MM.1S (cell line): ENCODE results near the gene PLA1A.

Experiments
- DNase-seq: peaks from one replicate; pipeline ENCODE4 v3.0.0-alpha.2; 2015
- H2AFZ ChIP-seq: fragments of 300-600 bp; sonication (generic); 2 replicates; pipeline ENCODE4 v1.6.0; 2016; ENCODE audit warnings: antibody characterized with exemption, low read length
- H3F3A ChIP-seq: fragments of 300-600 bp; sonication (generic); 2 replicates; pipeline ENCODE4 v1.6.1; 2016; ENCODE audit warnings: mild to moderate bottlenecking, antibody characterized with exemption, low read length, moderate library complexity, mixed read lengths; ENCODE audit not compliant: insufficient read depth
- H3K27ac ChIP-seq: fragments of 300-600 bp; sonication (generic); 2 replicates; pipeline ENCODE4 v1.5.1; 2016; ENCODE audit warnings: mild to moderate bottlenecking, low read length
- H3K27me3 ChIP-seq: fragments of 300-600 bp; sonication (generic); replicated peaks from 2 replicates; pipeline ENCODE4 v1.6.0; 2016; ENCODE audit warnings: low read length; ENCODE audit not compliant: insufficient read depth
- H3K36me3 ChIP-seq: fragments of 300-600 bp; sonication (generic); replicated peaks from 2 replicates; pipeline ENCODE4 v1.6.1; 2016; ENCODE audit warnings: mild to moderate bottlenecking, low read length, mixed read lengths; ENCODE audit not compliant: insufficient read depth
- H3K4me1 ChIP-seq: fragments of 300-600 bp; sonication (generic); 2 replicates; pipeline ENCODE4 v1.6.1; 2016; ENCODE audit warnings: low read length, mixed read lengths
- H3K4me2 ChIP-seq: fragments of 300-600 bp; sonication (generic); 2 replicates; pipeline ENCODE4 v1.6.0; 2016; ENCODE audit warnings: low read depth, low read length
- H3K4me3 ChIP-seq: fragments of 300-600 bp; sonication (generic); 2 replicates; pipeline ENCODE4 v1.5.1; 2016; ENCODE audit warnings: low read length, mixed read lengths
- H3K79me2 ChIP-seq: fragments of 300-600 bp; sonication (generic); 2 replicates; pipeline ENCODE4 v1.6.1; 2016; ENCODE audit warnings: mixed run types, low read length, mixed read lengths
- H3K9ac ChIP-seq: fragments of 300-600 bp; sonication (generic); 2 replicates; pipeline ENCODE4 v1.6.1; 2016; ENCODE audit warnings: low read length, mixed read lengths
- H3K9me2 ChIP-seq: fragments of 300-600 bp; sonication (generic); replicated peaks from 2 replicates; pipeline ENCODE4 v1.6.1; 2016; ENCODE audit warnings: mild to moderate bottlenecking, low read length, mixed read lengths; ENCODE audit not compliant: insufficient read depth
- H3K9me3 ChIP-seq: fragments of 300-600 bp; sonication (generic); replicated peaks from 2 replicates; pipeline ENCODE4 v1.6.1; 2016; ENCODE audit warnings: mild to moderate bottlenecking, low read length, mixed read lengths; ENCODE audit not compliant: insufficient read depth
- H4K20me1 ChIP-seq: fragments of 300-600 bp; sonication (generic); 2 replicates; pipeline ENCODE4 v1.6.1; 2016; ENCODE audit warnings: mild to moderate bottlenecking, low read length, moderate library complexity, mixed read lengths; ENCODE audit not compliant: insufficient read depth
- EZH2 ChIP-seq: fragments of 300-600 bp; sonication (generic); optimal IDR thresholded peaks from 2 replicates; pipeline ENCODE3; 2017; ENCODE audit warnings: low read depth, mild to moderate bottlenecking, antibody characterized with exemption, low read length, mixed read lengths
- EZH2phosphoT487 ChIP-seq: fragments of 300-600 bp; sonication (generic); IDR thresholded peaks from 2 replicates; pipeline ENCODE4 v1.6.1; 2018; ENCODE audit warnings: antibody characterized with exemption, low read length
- TF ChIP-seq, protein P1 (sequence below): fragments of 300-600 bp; sonication (generic); IDR thresholded peaks from 2 replicates; pipeline ENCODE4 v1.5.1; 2016; ENCODE audit warnings: antibody characterized with exemption, low read length, mixed read lengths

Gene PLA1A

DNA sequence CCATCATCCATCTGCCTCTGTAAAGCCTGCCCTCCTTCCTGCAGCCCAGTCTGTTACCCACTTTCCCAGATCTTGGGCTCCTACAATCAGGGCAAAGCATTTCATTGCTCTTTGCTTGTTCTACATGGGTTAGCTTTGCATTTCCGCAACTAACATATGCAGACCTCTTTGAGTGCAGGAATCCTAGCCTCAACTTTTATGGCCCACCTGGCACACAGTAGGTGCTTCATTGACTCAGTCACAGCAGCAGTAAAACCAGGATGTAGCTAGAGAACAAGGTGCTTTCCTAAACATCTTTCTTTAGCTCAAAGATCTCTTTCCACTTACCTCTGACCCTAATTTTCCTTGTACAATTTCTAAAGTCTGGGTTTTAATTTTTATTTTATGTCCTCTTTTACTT is 41.8 kb upstream of the PLA1A start:
- Histone ChIP-seq H3K79me2 (no peaks in the 10 kb centered on the region), H3K9me3 (no peaks in the 10 kb centered on the region), H3K9me2 (no peaks in the 10 kb centered on the region), H3K4me2 (no peak overlapping the region), H3K9ac (no peak overlapping the region), H3F3A (no peaks in the 10 kb centered on the region), H4K20me1 (no peaks in the 10 kb centered on the region), H2AFZ (no peak overlapping the region), H3K27me3 (no peaks in the 10 kb centered on the region), H3K4me3 (no peak overlapping the region), H3K4me1 (no peaks in the 10 kb centered on the region), H3K27ac (no peak overlapping the region), H3K36me3 (no peaks in the 10 kb centered on the region)
- TF ChIP-seq EZH2phosphoT487 (no peak), EZH2 (no peak)
- TF ChIP-seq, protein P1, sequence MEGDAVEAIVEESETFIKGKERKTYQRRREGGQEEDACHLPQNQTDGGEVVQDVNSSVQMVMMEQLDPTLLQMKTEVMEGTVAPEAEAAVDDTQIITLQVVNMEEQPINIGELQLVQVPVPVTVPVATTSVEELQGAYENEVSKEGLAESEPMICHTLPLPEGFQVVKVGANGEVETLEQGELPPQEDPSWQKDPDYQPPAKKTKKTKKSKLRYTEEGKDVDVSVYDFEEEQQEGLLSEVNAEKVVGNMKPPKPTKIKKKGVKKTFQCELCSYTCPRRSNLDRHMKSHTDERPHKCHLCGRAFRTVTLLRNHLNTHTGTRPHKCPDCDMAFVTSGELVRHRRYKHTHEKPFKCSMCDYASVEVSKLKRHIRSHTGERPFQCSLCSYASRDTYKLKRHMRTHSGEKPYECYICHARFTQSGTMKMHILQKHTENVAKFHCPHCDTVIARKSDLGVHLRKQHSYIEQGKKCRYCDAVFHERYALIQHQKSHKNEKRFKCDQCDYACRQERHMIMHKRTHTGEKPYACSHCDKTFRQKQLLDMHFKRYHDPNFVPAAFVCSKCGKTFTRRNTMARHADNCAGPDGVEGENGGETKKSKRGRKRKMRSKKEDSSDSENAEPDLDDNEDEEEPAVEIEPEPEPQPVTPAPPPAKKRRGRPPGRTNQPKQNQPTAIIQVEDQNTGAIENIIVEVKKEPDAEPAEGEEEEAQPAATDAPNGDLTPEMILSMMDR, result no peak
- DNase-seq, result no peak

DNA sequence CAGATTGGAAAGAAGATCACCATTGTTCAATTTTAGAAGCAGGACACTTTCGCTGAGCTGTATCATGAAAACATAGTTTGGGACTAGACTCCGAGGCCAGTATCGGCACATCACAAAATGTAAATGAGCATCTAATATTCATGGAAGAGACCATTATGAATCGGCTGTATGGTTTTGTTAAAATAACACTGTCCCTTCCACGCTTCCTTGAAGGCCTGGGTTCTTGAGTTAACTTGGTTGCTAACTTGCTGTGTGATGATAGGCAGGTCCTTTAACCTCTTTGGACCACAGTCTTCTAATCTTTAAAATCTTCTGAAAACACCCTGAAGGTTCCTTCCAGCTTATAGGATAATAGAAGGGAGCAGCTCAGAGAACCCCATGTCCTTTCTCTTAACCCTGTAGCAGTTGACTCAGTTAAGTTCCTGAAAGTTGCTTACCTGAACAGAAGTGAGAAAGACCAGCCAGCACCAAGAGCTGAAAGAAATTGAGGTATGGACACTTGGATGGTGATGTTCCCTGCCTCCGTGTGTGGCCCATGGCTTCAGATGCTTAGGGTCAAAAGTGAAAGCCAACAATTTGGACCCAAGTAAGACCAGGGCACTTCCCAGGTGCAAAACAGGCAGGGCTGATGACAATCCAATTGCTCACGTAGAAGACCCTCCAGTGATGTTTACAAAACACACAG is 40.4 kb upstream of the PLA1A start:
- no peak overlapping the region for H3K4me2 ChIP-seq
- no peak overlapping the region for H3K27ac ChIP-seq

DNA sequence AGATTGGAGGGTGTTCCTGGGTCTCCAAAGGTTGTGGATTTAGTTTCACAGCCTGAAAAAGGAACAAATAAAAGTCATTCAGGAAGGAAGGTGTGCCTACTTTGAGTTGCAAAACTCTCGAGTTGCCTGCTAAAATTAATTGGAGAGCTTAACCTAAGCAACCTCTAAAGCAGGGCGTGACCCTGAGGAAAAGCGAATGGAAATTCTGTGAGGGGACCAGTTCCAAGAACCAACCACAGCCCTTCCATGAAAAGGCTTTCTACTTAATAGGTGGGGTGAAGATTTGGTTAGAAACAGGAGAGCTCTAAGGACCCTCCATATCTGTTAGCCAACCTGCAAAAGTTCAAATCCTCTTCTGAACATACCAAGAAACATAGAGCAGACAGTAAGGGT is 39.8 kb upstream of the PLA1A start:
- Histone ChIP-seq H3K36me3 (no peaks in the 10 kb centered on the region), H3K4me1 (peaks cover 7% of the 10 kb centered on the region), H3K27ac (no peak overlapping the region), H2AFZ (no peak overlapping the region), H3K79me2 (no peaks in the 10 kb centered on the region), H3K4me2 (no peak overlapping the region), H3K27me3 (no peaks in the 10 kb centered on the region), H3K9me2 (no peaks in the 10 kb centered on the region), H3K9me3 (no peaks in the 10 kb centered on the region), H3K9ac (no peak overlapping the region), H3K4me3 (no peak overlapping the region), H4K20me1 (no peaks in the 10 kb centered on the region), H3F3A (no peaks in the 10 kb centered on the region)
- TF ChIP-seq EZH2phosphoT487 (no peak), EZH2 (no peak)
- TF ChIP-seq, protein P1, result no peak
- no peak for DNase-seq

More for the DNA sequence above, 40.4 kb upstream of the PLA1A start:
- H4K20me1 ChIP-seq, result no peaks in the 10 kb centered on the region
- H3F3A ChIP-seq, result no peaks in the 10 kb centered on the region
- H3K9me2 ChIP-seq, result no peaks in the 10 kb centered on the region
- no peak overlapping the region for H3K9ac ChIP-seq
- H3K4me3 ChIP-seq, result no peak overlapping the region
- TF ChIP-seq EZH2, result no peak
- TF ChIP-seq, protein P1, result no peak
- TF ChIP-seq EZH2phosphoT487, result no peak
- H3K4me1 ChIP-seq, result peaks cover 2% of the 10 kb centered on the region
- no peaks in the 10 kb centered on the region for H3K9me3 ChIP-seq
- H3K79me2 ChIP-seq, result no peaks in the 10 kb centered on the region
- no peaks in the 10 kb centered on the region for H3K27me3 ChIP-seq
- H2AFZ ChIP-seq, result no peak overlapping the region
- no peaks in the 10 kb centered on the region for H3K36me3 ChIP-seq
- DNase-seq, result no peak
